Liver (tissue), 9 donors: ENCODE results near the gene RNF183. TPM values are rescaled to one million over a fixed set of nuclear protein-coding genes. Genes with fewer than 3 reads are reported as not detected.

Experiments used
- DNase-seq: peaks from one replicate; pipeline ENCODE4 v3.0.0-alpha.2; 2017; ENCODE audit warnings: low spot score
- H3K27ac ChIP-seq, 2 donors: one replicate each; pipeline ENCODE4 v1.7.0; 2013; ENCODE audit warnings: inconsistent platforms in 2 of 2, low read length in 2 of 2, control low read depth in 1 of 2, low read depth in 1 of 2, mild to moderate bottlenecking in 1 of 2
- H3K27me3 ChIP-seq, 4 donors: one replicate each; pipeline versions ENCODE4 v1.6.1 to v1.7.0; 2013; ENCODE audit warnings: low read length in 3 of 4, inconsistent platforms in 1 of 4, mild to moderate bottlenecking in 1 of 4, moderate library complexity in 1 of 4; ENCODE audit not compliant: control insufficient read depth in 4 of 4, insufficient read depth in 4 of 4
- H3K36me3 ChIP-seq, 4 donors: one replicate each; pipeline versions ENCODE4 v1.6.1 to v1.7.0; 2013; ENCODE audit warnings: low read length in 3 of 4, mild to moderate bottlenecking in 3 of 4, low read depth in 1 of 4, moderate library complexity in 1 of 4; ENCODE audit not compliant: control insufficient read depth in 4 of 4, insufficient read depth in 3 of 4
- H3K4me1 ChIP-seq, 4 donors: one replicate each; pipeline versions ENCODE4 v1.6.1 to v1.7.0; 2013; ENCODE audit warnings: low read length in 3 of 4, mild to moderate bottlenecking in 3 of 4, moderate library complexity in 1 of 4; ENCODE audit not compliant: control insufficient read depth in 4 of 4, insufficient read depth in 4 of 4
- H3K4me3 ChIP-seq, 3 donors: one replicate each; pipeline versions ENCODE4 v1.6.1 to v1.7.0; 2013; ENCODE audit warnings: low read length in 3 of 3, control low read depth in 1 of 3, low read depth in 1 of 3, mild to moderate bottlenecking in 1 of 3
- H3K9ac ChIP-seq, 2 donors: one replicate each; pipeline ENCODE4 v1.7.0; 2013; ENCODE audit warnings: low read length in 2 of 2, mild to moderate bottlenecking in 2 of 2, moderate library complexity in 2 of 2, control low read depth in 1 of 2, low read depth in 1 of 2
- H3K9me3 ChIP-seq, 4 donors: one replicate each; pipeline versions ENCODE4 v1.6.1 to v1.7.0; 2013; ENCODE audit warnings: low read length in 3 of 4; ENCODE audit not compliant: control insufficient read depth in 4 of 4
- FOXA1 ChIP-seq: IDR thresholded peaks from 2 replicates; pipeline ENCODE4 v1.6.1; 2016; ENCODE audit warnings: antibody characterized with exemption
- GABPA ChIP-seq, 2 donors: IDR thresholded peaks in 1 of 2; conservative IDR thresholded peaks in 1 of 2; 2 replicates each; pipeline ENCODE4 v1.6.1; 2016; ENCODE audit warnings: antibody characterized with exemption in 2 of 2, mild to moderate bottlenecking in 1 of 2, moderate library complexity in 1 of 2
- HNF4A ChIP-seq, 2 donors: conservative IDR thresholded peaks; 2 replicates each; pipeline ENCODE4 v1.6.1; 2016; ENCODE audit warnings: antibody characterized with exemption in 2 of 2, mild to moderate bottlenecking in 2 of 2
- HNF4G ChIP-seq: IDR thresholded peaks from 2 replicates; pipeline ENCODE4 v1.6.1; 2016; ENCODE audit warnings: antibody characterized with exemption
- NR2F2 ChIP-seq: IDR thresholded peaks from 2 replicates; pipeline ENCODE4 v1.6.1; 2016; ENCODE audit warnings: antibody characterized with exemption
- RAD21 ChIP-seq, 2 donors: IDR thresholded peaks; 2 replicates each; pipeline ENCODE4 v1.6.1; 2016; ENCODE audit warnings: antibody characterized with exemption in 2 of 2, mild to moderate bottlenecking in 2 of 2
- SP1 ChIP-seq: IDR thresholded peaks from 2 replicates; pipeline ENCODE4 v1.6.1; 2018; ENCODE audit warnings: antibody characterized with exemption, mild to moderate bottlenecking
- TAF1 ChIP-seq: conservative IDR thresholded peaks from 2 replicates; pipeline ENCODE4 v1.6.1; 2016; ENCODE audit warnings: antibody characterized with exemption, mild to moderate bottlenecking
- WGBS: extraction: QIAGEN DNeasy Blood & Tissue Kit; methylation state at CpG from one replicate; pipeline ENCODE4 v1.1.7; 2013; 5-methylcytosine and 5-hydroxymethylcytosine counted together
- polyA plus RNA-seq, 2 donors: library from polyadenylated mRNA; stranded (reverse) in 1 of 2; unstranded in 1 of 2; fragments of 200-250 nt in 1 of 2; fragments of >200 nt in 1 of 2; fragmentation: Nextera tagmentation in 1 of 2; extraction: Ambion mirVana in 1 of 2; gene quantifications; one replicate each; pipeline versions ENCODE4 v1.2.1 to v1.2.3, GENCODE V29; 2013 to 2015
- total RNA-seq, 2 donors: library from RNA; depleted of rRNA; stranded (reverse); fragments of >200 nt; gene quantifications; one replicate each; pipeline ENCODE4 v1.2.3, GENCODE V29; 2014
- TF ChIP-seq, protein P1 (sequence below): IDR thresholded peaks from 2 replicates; pipeline ENCODE4 v1.6.1; 2016; ENCODE audit warnings: antibody characterized with exemption, mild to moderate bottlenecking
- TF ChIP-seq, protein P2 (sequence below): IDR thresholded peaks from 2 replicates; pipeline ENCODE4 v1.6.1; 2016; ENCODE audit warnings: antibody characterized with exemption
- TF ChIP-seq, protein P3 (sequence below): IDR thresholded peaks from 2 replicates; pipeline ENCODE4 v1.6.1; 2016; ENCODE audit warnings: antibody characterized with exemption
- donor health status: healthy.
- donor health status: healthy.
- donor health status: healthy.
- donor health status: healthy.
- donor health status: healthy.

Gene RNF183
- total and polyA plus RNA-seq, 4 donors = 0.07 TPM; not detected in 3

DNA sequence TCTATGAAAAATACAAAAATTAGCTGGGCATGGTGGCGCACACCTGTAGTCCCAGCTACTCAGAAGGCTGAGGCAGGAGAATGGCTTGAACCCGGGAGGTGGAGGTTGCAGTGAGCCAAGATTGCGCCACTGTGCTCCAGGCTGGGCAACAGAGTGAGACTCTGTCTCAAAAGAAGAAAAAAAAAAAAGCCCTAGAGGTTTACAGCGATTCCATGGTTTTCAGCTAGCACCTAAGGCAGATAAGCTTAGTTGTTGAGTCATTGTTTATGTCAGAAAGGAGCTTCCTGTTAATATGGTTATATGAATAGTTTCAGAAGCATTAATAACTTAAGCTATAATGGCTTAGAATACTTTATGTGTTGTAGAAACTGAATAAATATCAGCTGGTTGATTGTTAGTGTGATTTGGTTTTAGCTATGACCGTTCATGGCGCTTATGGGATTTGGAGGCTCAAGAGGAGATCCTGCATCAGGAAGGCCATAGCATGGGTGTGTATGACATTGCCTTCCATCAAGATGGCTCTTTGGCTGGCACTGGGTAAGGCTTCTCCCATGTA lies 13.0 kb downstream of the RNF183 start:
- DNase-seq = no peak
- no peaks in the 10 kb centered on the region for H3K27me3 ChIP-seq
- TF ChIP-seq TAF1 (no peak), NR2F2 (no peak), GABPA (IDR thresholded peaks at IDR 0.05 in 1 of 2, conservative IDR thresholded peaks at IDR 0.05 in 1 of 2) (no peak), HNF4A (conservative IDR thresholded peaks at IDR 0.05) (no peak)
- TF ChIP-seq, protein P1, sequence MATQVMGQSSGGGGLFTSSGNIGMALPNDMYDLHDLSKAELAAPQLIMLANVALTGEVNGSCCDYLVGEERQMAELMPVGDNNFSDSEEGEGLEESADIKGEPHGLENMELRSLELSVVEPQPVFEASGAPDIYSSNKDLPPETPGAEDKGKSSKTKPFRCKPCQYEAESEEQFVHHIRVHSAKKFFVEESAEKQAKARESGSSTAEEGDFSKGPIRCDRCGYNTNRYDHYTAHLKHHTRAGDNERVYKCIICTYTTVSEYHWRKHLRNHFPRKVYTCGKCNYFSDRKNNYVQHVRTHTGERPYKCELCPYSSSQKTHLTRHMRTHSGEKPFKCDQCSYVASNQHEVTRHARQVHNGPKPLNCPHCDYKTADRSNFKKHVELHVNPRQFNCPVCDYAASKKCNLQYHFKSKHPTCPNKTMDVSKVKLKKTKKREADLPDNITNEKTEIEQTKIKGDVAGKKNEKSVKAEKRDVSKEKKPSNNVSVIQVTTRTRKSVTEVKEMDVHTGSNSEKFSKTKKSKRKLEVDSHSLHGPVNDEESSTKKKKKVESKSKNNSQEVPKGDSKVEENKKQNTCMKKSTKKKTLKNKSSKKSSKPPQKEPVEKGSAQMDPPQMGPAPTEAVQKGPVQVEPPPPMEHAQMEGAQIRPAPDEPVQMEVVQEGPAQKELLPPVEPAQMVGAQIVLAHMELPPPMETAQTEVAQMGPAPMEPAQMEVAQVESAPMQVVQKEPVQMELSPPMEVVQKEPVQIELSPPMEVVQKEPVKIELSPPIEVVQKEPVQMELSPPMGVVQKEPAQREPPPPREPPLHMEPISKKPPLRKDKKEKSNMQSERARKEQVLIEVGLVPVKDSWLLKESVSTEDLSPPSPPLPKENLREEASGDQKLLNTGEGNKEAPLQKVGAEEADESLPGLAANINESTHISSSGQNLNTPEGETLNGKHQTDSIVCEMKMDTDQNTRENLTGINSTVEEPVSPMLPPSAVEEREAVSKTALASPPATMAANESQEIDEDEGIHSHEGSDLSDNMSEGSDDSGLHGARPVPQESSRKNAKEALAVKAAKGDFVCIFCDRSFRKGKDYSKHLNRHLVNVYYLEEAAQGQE = no peak
- TF ChIP-seq, protein P2, sequence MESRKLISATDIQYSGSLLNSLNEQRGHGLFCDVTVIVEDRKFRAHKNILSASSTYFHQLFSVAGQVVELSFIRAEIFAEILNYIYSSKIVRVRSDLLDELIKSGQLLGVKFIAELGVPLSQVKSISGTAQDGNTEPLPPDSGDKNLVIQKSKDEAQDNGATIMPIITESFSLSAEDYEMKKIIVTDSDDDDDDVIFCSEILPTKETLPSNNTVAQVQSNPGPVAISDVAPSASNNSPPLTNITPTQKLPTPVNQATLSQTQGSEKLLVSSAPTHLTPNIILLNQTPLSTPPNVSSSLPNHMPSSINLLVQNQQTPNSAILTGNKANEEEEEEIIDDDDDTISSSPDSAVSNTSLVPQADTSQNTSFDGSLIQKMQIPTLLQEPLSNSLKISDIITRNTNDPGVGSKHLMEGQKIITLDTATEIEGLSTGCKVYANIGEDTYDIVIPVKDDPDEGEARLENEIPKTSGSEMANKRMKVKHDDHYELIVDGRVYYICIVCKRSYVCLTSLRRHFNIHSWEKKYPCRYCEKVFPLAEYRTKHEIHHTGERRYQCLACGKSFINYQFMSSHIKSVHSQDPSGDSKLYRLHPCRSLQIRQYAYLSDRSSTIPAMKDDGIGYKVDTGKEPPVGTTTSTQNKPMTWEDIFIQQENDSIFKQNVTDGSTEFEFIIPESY = no peak
- TF ChIP-seq, protein P3, sequence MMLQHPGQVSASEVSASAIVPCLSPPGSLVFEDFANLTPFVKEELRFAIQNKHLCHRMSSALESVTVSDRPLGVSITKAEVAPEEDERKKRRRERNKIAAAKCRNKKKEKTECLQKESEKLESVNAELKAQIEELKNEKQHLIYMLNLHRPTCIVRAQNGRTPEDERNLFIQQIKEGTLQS = no peak
- H3K4me1 ChIP-seq = no peaks in the 10 kb centered on the region
- H3K36me3 ChIP-seq = peaks cover 18 to 72% (median 67%) of the 10 kb centered on the region in 4 donors
- H3K9me3 ChIP-seq = no peaks in the 10 kb centered on the region
- WGBS = 97% methylated on average over 6 of the region's 6 CpGs
- H3K4me3 ChIP-seq = no peak overlapping the region
- no peak overlapping the region for H3K27ac ChIP-seq
- H3K9ac ChIP-seq = no peak overlapping the region

DNA sequence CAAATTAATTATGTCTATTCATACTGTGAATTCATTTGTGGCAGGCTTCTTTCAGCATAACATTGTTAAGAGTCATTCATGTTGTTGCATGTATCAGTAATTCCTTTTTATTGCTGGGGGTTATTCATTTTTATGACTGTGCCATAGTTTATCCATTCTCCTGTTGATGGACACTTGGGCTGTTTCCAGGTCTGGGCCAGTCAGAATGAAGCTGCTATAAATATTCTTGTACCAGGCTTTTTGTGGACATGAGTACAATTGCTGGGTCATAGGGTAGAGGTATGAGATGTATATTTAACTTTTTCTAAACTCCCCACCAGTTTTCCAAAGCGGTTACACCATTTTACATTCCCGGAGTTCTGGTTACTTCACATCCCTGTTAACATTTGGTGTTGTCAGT lies 14.1 kb downstream of the RNF183 start:
- H3K9ac ChIP-seq = no peak overlapping the region
- no peak overlapping the region for H3K4me3 ChIP-seq
- no peak for DNase-seq
- H3K36me3 ChIP-seq = peaks cover 22 to 82% (median 76%) of the 10 kb centered on the region in 4 donors
- H3K9me3 ChIP-seq = no peaks in the 10 kb centered on the region
- WGBS = 90% methylated on average over 2 of the region's 2 CpGs
- H3K4me1 ChIP-seq = no peaks in the 10 kb centered on the region
- H3K27me3 ChIP-seq = no peaks in the 10 kb centered on the region
- TF ChIP-seq RAD21 (IDR thresholded peaks at IDR 0.05) (no peak), HNF4G (no peak), SP1 (no peak)
- no peak overlapping the region for H3K27ac ChIP-seq

DNA sequence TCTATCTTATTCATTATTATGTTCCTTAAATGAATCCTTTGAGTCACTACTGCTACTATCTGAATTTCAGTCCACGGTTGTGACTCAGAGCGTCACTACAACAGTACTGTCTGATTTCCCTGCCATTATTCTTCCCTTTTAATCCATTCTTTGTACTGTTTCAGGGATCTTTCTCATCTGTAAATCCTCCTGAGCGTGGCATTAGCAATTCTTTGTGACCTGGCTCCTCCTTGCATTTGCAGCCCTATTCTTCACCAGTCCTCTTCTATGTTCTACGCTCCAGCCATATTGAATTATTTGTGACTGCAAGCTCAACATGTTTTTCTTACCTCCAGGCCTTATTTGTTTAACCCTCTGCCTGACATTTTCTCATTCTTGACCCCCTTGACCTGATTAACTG lies 21.8 kb downstream of the RNF183 start:
- Histone ChIP-seq H3K36me3 (peaks cover 15 to 64% (median 56%) of the 10 kb centered on the region in 4 donors), H3K27ac (no peak overlapping the region), H3K27me3 (no peaks in the 10 kb centered on the region), H3K4me3 (no peak overlapping the region), H3K9me3 (no peaks in the 10 kb centered on the region), H3K4me1 (peaks cover 4 to 12% (median 9%) of the 10 kb centered on the region in 4 donors), H3K9ac (no peak overlapping the region)
- 98% methylated on average over 4 of the region's 4 CpGs for WGBS
- TF ChIP-seq FOXA1 (no peak), HNF4A (conservative IDR thresholded peaks at IDR 0.05) (no peak), SP1 (no peak), HNF4G (no peak)
- no peak for DNase-seq
